C4-2B (cell line): ENCODE data around the gene MON1B.
"Not testable (repeated sequence)": the region's sequence is repeated elsewhere in the genome, so short reads cannot be mapped to it uniquely, and the experiment has no call there.

ENCODE experiments used
- H3K27ac ChIP-seq: fragments of 450-650 bp; 2 replicates; pipeline ENCODE4 v1.5.1; 2017
- CTCF ChIP-seq: fragments of 450-650 bp; conservative IDR thresholded peaks from 2 replicates; pipeline ENCODE4 v1.5.1; 2017; ENCODE audit warnings: mild to moderate bottlenecking
- ZFX ChIP-seq: fragments of 450-650 bp; IDR thresholded peaks from 2 replicates; pipeline ENCODE4 v1.6.1; 2017

Gene MON1B

GRCh38 chr16:77231047-77231446 lies 40.1 kb downstream of the MON1B start:
- TF ChIP-seq ZFX: no peak
- TF ChIP-seq CTCF: no peak

GRCh38 chr16:77233799-77234519 lies 43.0 kb downstream of the MON1B start:
- TF ChIP-seq ZFX: no peak
- no peak for TF ChIP-seq CTCF
- H3K27ac ChIP-seq: no peak overlapping the region

More at GRCh38 chr16:77231047-77231446, 40.1 kb downstream of the MON1B start:
- H3K27ac ChIP-seq: no peak overlapping the region

GRCh38 chr16:77234611-77235010 lies 43.6 kb downstream of the MON1B start:
- H3K27ac ChIP-seq: no peak overlapping the region
- TF ChIP-seq ZFX (no peak), CTCF (no peak)

GRCh38 chr16:77236063-77236511 lies 45.1 kb downstream of the MON1B start:
- H3K27ac ChIP-seq: no peak overlapping the region
- TF ChIP-seq CTCF (peak; percentile 98), ZFX (no peak)

GRCh38 chr16:77238593-77238992 lies 47.6 kb downstream of the MON1B start:
- no peak overlapping the region for H3K27ac ChIP-seq
- no peak for TF ChIP-seq CTCF
- no peak for TF ChIP-seq ZFX

- H3K27ac ChIP-seq: not testable (repeated sequence)
These were observed 51.5 kb downstream of the MON1B start for GRCh38 chr16:77242471-77242870.

GRCh38 chr16:77246150-77246549 lies 55.2 kb downstream of the MON1B start:
- TF ChIP-seq ZFX (no peak), CTCF (no peak)

GRCh38 chr16:77250400-77250799 lies 59.4 kb downstream of the MON1B start:
- no peak for TF ChIP-seq CTCF
- TF ChIP-seq ZFX: no peak
- H3K27ac ChIP-seq: no peak overlapping the region

More at GRCh38 chr16:77246150-77246549, 55.2 kb downstream of the MON1B start:
- no peak overlapping the region for H3K27ac ChIP-seq
